Measurements from ENCODE around the gene DIP2B.
"Not testable (repeated sequence)": the region's sequence is repeated elsewhere in the genome, so short reads cannot be mapped to it uniquely, and the experiment has no call there.

DIP2B gene

DNA sequence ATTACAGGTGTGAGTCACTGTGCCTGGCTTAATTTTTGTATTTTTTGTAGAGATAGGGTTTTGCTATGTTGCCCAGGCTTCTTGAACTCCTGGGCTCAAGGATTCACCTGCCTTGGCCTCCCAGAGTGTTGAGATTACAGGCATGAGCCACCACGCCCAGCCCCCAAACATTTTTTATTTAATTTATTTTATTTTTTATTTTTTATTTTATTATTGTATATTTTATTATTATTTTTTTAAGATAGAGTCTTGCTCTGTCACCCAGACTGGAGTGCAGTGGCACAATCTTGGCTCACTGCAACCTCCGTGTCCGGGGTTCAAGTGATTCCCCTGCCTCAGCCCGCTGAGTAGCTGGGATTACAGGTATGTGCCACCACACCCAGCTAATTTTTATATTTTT, 17.0 kb downstream of the DIP2B start:
- not testable (repeated sequence) for DNase-seq

DNA sequence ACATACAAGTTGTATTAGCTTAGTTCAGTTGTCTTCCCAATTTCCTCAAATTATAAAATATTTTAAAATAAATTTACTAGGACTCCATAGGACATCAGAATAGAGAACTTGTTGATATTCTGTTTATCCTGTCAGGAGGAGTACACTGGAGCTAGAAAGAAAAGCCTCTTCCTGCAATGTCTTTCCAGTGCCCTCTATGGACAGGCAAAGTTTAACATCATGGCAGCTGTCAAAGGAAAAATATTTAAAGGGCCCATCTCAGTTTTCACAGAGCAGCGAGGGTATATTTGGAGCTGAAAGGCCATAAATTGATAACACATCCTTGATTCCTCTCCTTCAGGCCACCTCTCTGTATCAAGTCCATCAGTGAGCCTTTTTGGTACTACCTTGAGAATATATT, 19.0 kb downstream of the DIP2B start:
- no peak for DNase-seq

DNA sequence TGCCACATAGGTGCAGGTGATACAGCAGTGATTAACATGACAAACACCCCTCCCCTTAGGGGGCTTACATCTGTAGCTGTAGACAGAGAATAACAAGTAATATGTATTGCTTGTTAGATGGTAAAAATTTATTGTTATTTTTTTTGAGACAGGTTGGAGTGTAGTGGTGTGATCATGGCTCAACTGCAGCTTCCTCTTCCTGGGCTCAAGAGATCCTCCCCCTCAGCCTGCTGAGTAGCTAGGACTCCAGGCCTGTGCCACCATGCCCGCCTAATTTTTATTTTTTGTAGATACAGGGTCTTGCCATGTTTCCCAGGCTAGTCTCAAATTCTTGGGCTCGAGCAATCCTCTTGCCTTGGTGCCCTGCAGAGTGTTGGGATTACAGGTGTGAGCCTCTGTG, 19.8 kb downstream of the DIP2B start:
- no peak for DNase-seq

DNA sequence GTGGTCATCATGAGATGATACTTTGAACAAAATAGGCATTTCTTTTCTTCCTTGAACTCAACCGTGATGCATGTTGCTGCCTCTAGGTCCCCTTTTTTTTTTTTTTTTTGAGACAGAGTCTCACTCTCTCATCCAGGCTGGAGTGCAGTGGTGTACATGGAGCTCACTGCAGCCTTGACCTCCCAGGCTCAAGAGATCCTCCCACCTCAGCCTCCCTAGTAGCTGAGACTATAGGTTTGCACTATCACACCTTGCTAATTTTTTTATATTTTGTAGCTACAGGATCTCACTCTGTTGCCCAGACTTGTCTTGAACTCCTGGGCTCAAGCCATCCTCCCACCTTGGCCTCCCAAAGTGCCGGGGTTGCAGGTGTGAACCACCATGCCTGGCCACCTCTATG, 20.6 kb downstream of the DIP2B start:
- no peak for DNase-seq

DNA sequence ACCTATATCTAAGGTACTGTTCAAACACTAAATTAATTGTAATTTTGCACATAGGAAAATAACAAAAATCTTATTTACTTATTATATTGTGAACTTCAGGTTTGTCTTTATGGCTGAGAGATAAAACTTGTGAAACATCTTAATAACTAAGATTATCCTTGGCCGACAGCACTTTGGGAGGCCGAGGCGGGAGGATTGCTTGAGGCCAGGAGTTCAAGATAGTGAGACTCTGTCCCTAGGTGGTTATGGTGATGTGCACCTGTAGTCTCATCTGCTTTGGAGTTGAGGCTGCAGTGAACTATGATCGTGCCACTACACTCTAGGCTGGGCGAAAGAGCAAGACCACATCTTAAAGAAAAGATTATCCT, 22.6 kb downstream of the DIP2B start:
- no peak for DNase-seq

DNA sequence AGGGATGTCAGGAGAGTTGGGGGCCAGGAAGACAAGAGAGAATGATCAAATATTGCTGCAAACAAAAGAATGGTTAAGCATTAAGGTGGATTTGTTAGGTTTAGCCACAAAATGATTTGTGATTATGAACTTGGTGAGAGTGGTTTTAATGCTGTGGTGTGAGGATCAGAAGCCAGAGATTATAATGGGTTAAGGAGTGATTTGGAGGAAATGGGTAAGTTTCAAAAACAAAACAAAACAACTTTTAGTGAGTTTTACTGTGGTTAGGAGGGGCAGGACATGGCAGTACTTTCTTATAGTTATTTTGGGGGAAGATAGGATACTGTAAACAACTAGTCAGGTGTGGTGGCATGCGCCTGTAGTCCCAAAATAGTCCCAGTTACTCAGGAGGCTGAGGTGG, 24.0 kb downstream of the DIP2B start:
- no peak for DNase-seq

DNA sequence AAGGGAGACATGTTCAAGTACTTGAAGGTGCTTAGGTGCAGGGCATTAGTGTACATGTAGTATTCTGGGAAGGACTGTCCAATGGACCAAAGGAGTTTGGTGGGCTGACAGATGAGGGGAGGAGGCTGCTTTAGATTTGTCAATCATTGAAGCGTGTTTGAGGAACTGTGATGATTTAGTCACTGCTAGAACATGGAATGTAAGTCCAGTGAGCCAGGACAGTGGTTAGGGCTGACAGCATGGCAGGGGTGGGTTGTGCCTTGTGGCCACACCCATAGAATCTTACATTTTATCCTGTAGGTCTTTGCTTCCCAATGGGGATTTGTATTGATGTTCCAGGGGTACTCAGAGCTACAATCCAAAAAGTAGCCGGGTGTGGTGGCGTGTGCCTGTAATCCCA, 24.6 kb downstream of the DIP2B start:
- DNase-seq, result no peak

DNA sequence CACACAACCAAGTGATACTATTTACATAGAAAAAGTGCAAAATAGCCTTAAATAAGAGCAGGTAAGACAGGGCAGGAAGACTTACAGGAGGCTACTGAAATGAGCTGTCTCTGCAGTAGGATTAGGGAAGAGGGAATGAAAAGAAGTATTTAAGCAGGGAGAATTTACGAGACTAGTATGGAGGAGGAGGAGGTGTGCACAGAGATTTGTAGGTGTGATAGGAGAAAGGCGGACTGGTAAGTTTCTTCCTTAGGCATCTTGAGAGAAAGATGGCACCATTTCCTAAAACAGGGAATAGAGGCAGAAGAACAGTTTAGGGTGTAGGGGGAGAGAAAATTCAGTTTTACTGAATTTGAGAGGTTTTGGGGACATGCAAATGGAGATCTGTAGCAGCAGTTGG, 25.7 kb downstream of the DIP2B start:
- no peak for DNase-seq

DNA sequence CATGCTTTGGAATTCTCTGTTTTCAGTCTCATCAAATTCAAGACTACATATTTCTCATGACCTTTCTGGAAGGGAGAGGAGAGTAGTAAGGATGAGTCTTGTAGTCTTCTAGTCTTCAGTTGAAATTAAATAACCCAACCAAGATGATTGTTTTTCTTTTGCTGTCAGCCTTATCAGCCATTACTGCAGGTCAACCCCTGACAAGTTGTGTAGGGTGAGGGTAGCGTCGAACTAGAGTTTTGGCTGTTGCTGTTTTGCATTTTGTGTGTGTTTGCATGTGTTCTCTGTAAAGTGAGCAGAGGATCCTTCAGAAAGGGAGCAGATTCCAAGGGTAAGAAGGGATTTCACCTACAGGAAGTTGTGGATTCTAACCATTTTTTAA, 28.4 kb downstream of the DIP2B start:
- no peak for DNase-seq

DNA sequence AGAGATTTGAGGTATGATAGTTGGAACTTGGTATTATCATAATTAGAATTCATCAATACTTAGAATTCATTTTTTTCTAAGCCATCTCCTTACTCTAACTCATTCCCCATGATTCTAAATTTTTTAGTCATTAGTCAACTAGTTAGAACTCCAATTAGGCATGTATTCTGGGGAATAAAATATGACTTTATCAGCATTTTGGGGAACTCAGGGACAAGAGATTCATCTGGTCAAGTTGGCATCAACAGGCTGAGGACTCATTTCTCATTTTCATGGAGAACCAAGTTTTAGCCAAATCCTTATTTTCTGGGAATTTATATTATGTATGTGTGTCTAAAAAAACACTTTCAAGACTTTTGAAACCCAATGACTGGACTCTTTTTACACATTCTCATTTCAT, 29.2 kb downstream of the DIP2B start:
- no peak for DNase-seq

DNA sequence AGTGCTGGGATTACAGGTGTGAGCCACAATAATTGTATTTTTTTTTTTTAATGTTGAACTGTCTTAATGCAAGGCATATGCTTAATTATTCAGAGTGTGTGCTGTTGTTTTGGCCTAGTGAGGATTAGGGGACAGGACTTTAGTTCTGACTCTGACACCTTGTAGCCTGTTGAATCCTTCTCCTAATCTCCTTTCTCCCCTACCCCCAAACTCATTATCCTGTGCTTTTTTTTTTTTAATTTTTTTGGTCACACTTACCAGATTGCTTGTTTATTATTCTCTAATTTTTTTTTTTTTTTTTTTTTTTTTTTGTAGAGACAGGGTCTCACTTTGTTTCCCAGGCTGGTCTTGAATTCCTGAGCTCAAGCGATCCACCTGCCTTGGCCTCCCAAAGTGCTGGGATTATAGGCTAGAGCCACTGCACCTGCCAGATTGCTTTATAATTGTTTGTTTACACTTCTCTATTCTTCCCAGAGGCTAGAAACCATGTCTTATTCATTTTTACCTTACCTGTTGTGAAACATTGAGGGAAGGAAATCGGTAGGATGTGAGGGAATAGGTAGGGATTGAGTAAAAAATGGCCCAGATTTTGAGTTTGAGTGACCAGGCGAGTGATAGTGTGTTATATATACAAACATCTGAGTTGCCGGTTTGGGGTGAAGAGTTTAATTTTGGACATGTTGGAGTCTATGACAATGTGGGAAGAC, 32.2 kb downstream of the DIP2B start:
- DNase-seq, result no peak

DNA sequence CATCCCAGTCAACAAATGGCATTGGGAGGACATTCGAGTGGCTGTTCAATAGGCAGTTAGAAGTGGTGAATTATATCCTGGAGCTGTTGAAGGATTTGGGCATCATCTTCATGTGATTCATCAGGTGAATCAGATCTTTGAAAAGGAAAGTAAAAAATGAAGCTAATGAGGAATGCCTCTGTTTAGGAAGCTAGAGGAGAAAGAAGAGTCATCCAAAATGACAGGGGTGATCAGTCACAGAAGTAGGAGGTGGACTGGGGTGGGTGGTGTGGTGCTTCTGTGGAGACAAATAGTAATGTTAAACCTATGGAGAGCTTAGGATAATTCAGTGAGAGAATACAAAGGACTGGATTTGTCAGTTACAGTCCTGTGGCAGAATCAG, 32.7 kb downstream of the DIP2B start:
- DNase-seq, result no peak

DNA sequence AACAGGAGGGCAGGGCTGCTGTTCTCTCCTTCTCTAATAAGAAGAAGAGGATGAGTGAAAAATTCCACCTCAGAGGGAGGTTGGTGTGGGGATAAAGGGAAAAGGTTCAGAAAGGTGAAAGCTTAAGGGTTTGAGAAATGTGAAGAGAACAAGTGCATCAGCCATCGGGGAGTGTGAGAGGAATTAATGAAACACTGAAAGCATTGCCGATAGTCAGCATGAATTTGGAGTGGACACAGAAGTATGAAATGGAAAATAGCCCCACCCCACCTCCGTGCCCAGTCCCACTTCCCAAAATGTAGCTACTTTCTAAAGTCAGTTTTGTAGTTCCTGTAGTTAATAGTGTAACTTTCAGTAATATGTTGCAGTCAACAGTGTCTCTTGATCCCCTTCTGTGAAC, 33.4 kb downstream of the DIP2B start:
- no peak for DNase-seq

DNA sequence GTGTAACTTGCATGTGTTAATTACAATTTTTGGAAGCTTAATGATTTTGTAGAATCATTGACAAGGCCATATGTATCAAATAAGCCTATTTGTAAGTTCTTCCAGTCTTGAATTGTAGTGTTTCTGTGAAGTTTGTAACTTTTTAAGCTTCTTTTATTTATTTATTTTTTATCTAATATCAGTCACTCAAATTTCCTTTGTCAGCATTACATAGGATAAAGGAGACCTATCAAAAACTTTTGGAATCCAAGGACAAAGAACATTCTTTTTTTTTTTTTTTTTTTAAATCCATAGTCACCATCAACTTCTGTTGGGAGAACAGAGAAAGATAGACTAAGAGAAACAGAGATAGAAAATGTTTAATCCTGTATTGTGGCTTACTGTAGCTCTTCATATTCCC, 36.4 kb downstream of the DIP2B start:
- no peak for DNase-seq

DNA sequence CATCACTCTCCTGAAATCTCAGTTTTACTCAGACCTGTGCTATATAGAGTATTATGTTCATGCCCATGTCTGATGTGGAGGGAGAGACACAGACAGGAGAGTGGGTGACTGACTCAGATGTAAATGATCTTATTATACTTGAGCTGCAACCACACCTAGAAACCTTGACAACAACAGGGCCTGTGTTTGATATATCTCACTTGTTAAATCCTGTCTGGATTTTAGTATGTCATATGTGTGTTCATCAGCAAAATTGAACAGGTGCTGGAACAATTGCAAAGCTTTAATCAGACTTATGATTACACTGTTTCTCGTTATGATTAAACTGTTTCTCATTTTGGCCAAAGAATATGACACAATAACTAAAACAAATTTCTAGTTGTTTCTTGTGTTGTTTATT, 37.7 kb downstream of the DIP2B start:
- DNase-seq, result no peak

DNA sequence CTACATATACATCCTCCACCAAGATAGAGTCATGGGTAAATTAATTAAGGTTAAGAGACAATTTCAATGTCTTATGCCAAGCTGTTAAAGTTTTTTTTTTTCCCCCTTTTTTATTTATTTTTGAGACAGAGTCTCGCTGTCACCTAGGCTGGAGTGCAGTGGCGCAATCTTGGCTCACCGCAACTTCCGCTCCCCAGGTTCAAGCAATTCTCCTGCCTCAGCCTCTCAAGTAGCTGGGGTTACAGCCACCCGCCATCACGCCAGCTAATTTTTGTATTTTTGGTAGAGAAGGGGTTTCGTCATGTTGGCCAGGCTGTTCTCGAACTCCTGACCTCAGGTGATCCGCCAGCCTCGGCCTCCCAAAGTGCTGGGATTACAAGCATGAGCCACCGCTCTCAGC, 38.4 kb downstream of the DIP2B start:
- DNase-seq, result not testable (repeated sequence)

DNA sequence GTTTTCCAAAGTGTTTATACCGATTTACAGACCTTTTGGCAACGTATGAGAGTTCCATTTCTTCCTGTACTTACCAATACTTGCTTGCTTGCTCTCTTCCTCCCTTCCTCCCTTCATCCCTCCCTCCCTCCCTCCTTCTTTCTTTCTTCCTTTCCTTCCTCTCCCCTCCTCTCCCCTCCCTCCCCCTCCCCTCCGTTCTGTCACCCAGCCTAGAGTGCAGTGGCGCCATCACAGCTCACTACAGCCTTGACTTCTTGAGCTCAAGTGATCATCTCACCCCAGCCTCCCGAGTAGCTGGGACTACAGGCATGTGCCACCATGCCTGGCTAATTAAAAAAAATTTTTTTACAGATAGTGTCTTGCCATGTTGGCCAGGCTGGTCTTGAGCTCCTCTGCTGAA, 40.4 kb downstream of the DIP2B start:
- DNase-seq, result no peak

DNA sequence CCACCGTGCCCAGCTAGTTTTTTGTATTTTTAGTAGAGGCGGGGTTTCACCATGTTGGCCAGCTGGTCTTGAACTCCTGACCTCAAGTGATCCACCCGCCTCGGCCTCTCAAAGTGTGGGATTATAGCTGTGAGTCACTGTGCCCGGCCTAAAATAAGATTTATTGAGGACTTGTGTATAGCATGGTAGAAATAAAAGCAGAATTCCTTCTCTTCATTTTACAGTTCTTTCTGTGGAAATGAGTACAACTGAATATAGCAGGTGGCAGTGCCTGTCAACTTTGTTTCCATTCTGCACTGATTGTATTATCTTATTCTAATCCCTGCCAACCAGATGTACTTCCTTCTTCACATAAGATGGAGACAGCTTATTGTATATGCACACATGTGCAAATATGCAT, 41.0 kb downstream of the DIP2B start:
- DNase-seq, result no peak

DNA sequence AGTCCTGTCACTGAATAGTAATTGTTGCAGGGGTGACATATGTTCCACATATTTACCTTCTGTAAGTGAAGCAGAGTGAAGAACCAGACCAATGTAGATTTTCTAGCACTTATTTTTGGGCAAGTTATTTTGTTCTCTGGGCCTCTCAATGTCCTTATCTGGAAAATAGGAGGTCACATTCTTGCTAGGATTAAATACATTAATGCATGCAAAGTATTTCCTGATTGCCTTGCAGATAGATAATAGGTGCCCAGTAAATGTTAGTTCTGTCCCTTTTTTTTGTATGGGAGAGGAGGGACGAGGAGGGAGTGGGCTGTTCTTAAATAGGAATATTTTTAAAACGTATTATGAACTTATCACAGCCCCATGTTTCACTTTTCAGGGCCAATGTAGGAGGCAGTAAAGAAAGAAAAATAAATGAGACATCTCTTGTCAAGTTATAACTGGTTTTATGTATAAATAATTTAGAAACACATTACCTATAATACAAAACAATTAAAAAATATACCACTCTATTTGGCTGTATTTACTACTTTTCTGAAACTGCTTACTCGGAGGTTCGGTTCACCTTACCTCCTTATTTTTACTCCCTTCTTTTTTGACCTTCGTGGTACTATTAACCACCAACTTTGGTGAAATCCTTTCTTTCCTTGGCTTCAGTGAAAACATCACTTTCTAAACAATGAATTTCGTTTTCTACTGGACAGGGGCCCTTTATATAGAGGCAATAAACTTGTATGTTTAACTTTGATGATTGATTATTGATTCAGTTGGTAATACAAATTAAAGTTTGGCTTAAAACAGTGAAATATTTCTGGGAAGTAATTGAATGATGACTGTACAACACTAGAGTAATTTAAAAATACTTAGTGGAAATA, 41.9 kb downstream of the DIP2B start:
- no peak for DNase-seq

DNA sequence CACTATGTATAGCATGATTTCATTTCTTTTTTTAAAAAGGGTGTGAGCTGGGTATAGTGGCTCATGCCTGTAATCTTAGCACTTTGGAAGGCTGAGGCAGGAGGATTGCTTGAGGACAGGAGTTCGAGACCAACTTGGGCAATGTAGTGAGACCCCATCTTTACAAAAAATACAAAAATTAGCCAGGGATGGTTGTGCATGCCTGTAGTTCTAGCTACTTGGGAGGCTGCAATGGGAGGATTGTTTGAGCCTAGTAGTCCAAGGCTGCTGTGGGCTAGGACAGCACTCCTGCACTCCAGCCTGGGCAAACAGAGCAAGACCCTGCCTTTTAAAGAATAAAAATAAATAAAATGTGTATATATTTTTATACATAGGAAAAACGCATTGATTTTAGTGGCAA, 43.0 kb downstream of the DIP2B start:
- DNase-seq, result no peak

DNA sequence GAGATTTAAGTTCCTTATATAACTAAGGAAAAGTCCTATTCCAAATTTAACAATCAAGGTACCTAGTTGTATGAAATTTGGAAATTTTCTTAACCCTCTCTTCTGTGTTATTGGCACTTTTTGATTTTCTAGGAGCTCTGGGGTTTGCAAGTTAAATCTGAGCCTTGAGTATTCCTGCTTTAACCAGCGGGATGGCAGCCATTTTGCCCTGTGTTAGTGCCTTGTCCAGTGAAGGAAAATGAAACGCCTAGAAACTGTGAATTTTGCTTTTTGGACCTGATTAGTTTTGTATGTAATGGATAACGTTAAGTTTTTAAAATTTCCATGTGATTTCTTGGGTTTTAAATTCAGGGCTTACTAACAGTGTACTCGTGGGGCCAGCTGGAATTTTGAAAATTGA, 45.1 kb downstream of the DIP2B start:
- DNase-seq, result no peak

DNA sequence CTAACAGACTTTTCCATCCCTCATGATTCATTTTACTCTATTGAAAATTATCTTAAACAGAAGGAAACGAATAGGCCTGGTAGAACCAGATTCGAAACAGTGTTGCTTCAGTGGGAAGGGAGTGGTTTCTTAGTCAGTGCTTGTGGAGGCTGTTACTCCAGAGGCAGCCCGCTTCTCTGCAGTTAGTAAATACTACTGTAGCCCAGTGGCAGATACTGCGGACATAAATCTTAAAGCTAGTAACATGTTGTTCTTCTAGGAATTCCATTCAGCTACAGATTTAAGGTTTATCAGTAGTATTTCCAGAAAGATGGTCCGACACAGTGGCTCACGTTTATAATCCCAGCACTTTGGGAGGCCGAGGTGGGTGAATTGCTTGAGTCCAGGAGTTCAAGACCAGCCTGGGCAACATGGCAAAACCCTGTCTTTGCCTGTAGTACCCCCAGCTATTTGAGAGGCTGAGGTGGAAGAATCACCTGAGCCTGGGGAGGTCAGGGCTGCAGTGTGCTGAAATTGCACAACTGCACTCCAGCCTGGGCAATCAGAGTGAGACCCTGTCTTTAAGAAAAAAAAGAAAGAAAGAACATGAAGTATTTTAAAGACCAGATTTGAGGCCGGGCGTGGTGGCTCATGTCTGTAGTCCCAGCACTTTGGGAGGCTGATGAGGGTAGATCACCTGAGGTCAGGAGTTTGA, 45.9 kb downstream of the DIP2B start:
- DNase-seq, result no peak

DNA sequence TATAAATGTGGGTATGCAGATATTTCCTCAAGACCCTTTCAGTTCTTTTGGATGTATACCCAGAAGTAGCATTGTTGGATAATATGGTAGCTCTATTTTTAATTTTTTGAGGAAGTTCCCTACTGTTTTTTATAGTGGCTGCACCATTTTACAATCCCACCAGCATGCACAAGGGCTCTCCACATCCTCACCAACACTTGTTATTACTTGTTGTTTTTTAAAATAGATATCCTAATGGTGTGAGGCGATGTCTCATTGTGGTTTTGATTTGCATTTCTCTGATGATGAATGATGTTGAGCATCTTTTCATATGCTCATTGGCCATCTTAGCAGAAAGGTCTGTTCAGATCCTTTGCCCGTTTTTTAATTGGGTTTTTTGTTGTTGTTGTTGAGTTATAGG, 47.1 kb downstream of the DIP2B start:
- DNase-seq, result no peak

DNA sequence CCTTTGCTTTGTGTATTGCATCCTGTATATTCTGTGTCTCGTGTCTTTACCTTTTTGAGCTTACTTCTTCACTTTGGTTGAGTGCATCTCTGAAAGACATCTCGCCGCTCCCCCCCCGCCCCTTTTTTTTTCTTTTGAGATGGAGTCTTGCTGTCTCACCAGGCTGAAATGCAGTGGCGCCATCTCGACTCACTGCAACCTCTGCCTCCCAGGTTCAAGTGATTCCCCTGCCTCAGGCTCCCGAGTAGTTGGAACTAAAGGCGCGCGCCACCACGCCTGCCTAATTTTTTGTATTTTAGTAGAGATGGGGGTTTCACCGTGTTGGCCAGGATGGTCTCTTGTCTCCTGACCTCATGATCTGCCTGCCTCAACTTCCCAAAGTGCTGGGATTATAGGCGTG, 49.9 kb downstream of the DIP2B start:
- DNase-seq, result no peak
